Measurements from ENCODE around the gene LHFPL2.

LHFPL2 gene

GRCh38 chr5:78600687-78601414, 47.7 kb downstream of the LHFPL2 start:
- H3K4me3 ChIP-seq (ENCODE audit: low read depth, low read length): no peak overlapping the region
- DNase-seq (ENCODE audit: low read depth, low spot score): no peak
- CTCF ChIA-PET: interaction anchor here (0.7 to 3.4 kb wide), 6 partner anchors 9 to 298 kb away, joined by 3 to 11 read pairs (median 4); no protein-coding TSS in a partner anchor
- TF ChIP-seq CTCF (IDR thresholded peaks at IDR 0.05; ENCODE audit: insufficient read depth, low read length, missing control alignments): no peak
- POLR2A ChIA-PET: no interaction called here

GRCh38 chr5:78598973-78599372, 49.6 kb downstream of the LHFPL2 start:
- H3K4me3 ChIP-seq (ENCODE audit: low read depth, low read length): no peak overlapping the region
- no peak for TF ChIP-seq CTCF (IDR thresholded peaks at IDR 0.05; ENCODE audit: insufficient read depth, low read length, missing control alignments)
- ChIA-PET CTCF (interaction anchor here (3.4 kb wide), 1 partner anchor 11 kb away, joined by 11 read pairs; no protein-coding TSS in a partner anchor), POLR2A (no interaction called here)
- no peak for DNase-seq (ENCODE audit: low read depth, low spot score)

GRCh38 chr5:78597974-78598371, 50.6 kb downstream of the LHFPL2 start:
- CTCF ChIA-PET: interaction anchor here (0.9 to 1.2 kb wide), 2 partner anchors 10 to 288 kb away, joined by 3 to 4 read pairs; no protein-coding TSS in a partner anchor
- H3K4me3 ChIP-seq (ENCODE audit: low read depth, low read length): no peak overlapping the region
- DNase-seq (ENCODE audit: low read depth, low spot score): no peak
- TF ChIP-seq CTCF (IDR thresholded peaks at IDR 0.05; ENCODE audit: insufficient read depth, low read length, missing control alignments): no peak
- POLR2A ChIA-PET: no interaction called here

GRCh38 chr5:78597068-78597973, 51.3 kb downstream of the LHFPL2 start:
- TF ChIP-seq CTCF (IDR thresholded peaks at IDR 0.05; ENCODE audit: insufficient read depth, low read length, missing control alignments): no peak
- DNase-seq (ENCODE audit: low read depth, low spot score): no peak
- H3K4me3 ChIP-seq (ENCODE audit: low read depth, low read length): no peak overlapping the region
- CTCF ChIA-PET: interaction anchor here (0.9 to 1.2 kb wide), 2 partner anchors 9 to 289 kb away, joined by 3 to 4 read pairs; no protein-coding TSS in a partner anchor
- POLR2A ChIA-PET: no interaction called here

- DNase-seq (ENCODE audit: low read depth, low spot score): no peak
- no peak for TF ChIP-seq CTCF (IDR thresholded peaks at IDR 0.05; ENCODE audit: insufficient read depth, low read length, missing control alignments)
- H3K4me3 ChIP-seq (ENCODE audit: low read depth, low read length): no peak overlapping the region
- ChIA-PET POLR2A (no interaction called here), CTCF (interaction anchor here (1.4 kb wide), 1 partner anchor 32 kb away, joined by 4 read pairs; no protein-coding TSS in a partner anchor)
These were observed 53.1 kb downstream of the LHFPL2 start for GRCh38 chr5:78595458-78595921.

Measured in AG04449 (cell line).